H1 (cell line): ENCODE results near the gene MGST2. TPM values are rescaled to one million over a fixed set of nuclear protein-coding genes. Genes with fewer than 3 reads are reported as not detected.

Experiments used
- CTCF ChIA-PET: fragments of 300-600 bp; sonication (Branson Sonifier 250); formaldehyde crosslinking; loops from one replicate; lab custom pipeline; 2021; ENCODE audit not compliant: partially characterized antibody; lab: Charles Lee
- POLR2A ChIA-PET: fragments of 300-600 bp; sonication (Branson Sonifier 250); formaldehyde crosslinking; loops from one replicate; lab custom pipeline; 2021; ENCODE audit warnings: inconsistent platforms; ENCODE audit not compliant: partially characterized antibody; lab: Charles Lee
- DNase-seq, 2 experiments: peaks; one replicate each; pipeline versions ENCODE4 v3.0.0 to v3.0.0-alpha.2; 2010 to 2022; ENCODE audit warnings: low spot score in 2 of 2, low read depth in 1 of 2, mixed read lengths in 1 of 2
- FAIRE-seq: peaks from 2 replicates; lab custom pipeline; 2011; peaks lifted over from hg19 to GRCh38; lab: Jason Lieb, UNC
- H2AFZ ChIP-seq: 2 replicates; pipeline ENCODE4 v1.8.1; 2012; ENCODE audit warnings: low read length, inconsistent platforms
- H2AK5ac ChIP-seq: 2 replicates; pipeline ENCODE4 v1.6.1; 2013; ENCODE audit warnings: low read depth, low read length
- H2BK120ac ChIP-seq: replicated peaks from 2 replicates; pipeline ENCODE3; 2013; ENCODE audit warnings: low read depth, low read length, inconsistent platforms
- H2BK12ac ChIP-seq: 2 replicates; pipeline ENCODE4 v1.6.1; 2013; ENCODE audit warnings: low read depth, low read length
- H2BK15ac ChIP-seq: 2 replicates; pipeline ENCODE4 v1.6.1; 2013; ENCODE audit warnings: low read length
- H2BK20ac ChIP-seq: 2 replicates; pipeline ENCODE4 v1.6.1; 2013; ENCODE audit warnings: low read length
- H2BK5ac ChIP-seq: 2 replicates; pipeline ENCODE4 v1.6.1; 2013; ENCODE audit warnings: low read depth, low read length
- H3K14ac ChIP-seq: 2 replicates; pipeline ENCODE4 v1.6.1; 2013; ENCODE audit warnings: inconsistent platforms; ENCODE audit not compliant: insufficient read length
- H3K18ac ChIP-seq: 2 replicates; pipeline ENCODE4 v1.6.1; 2013; ENCODE audit warnings: low read length; ENCODE audit errors: extremely low read depth
- H3K23ac ChIP-seq: 2 replicates; pipeline ENCODE4 v1.6.1; 2013; ENCODE audit warnings: inconsistent platforms; ENCODE audit not compliant: insufficient read length
- H3K23me2 ChIP-seq: 2 replicates; pipeline ENCODE4 v1.6.1; 2013; ENCODE audit warnings: low read depth, low read length
- H3K27ac ChIP-seq: 2 replicates; pipeline ENCODE4 v1.6.1; 2011; ENCODE audit warnings: low read depth, low read length, inconsistent platforms
- H3K27me3 ChIP-seq, 4 experiments: replicated peaks in 1 of 4; 1 replicate in 1 of 4; 2 replicates in 3 of 4; pipeline versions ENCODE4 v1.6.1 to v1.8.1; 2011 to 2013; ENCODE audit warnings: low read length in 3 of 4, mild to moderate bottlenecking in 3 of 4, inconsistent platforms in 2 of 4, mixed read lengths in 2 of 4, moderate library complexity in 1 of 4; ENCODE audit not compliant: control insufficient read depth in 3 of 4, insufficient read depth in 3 of 4; ENCODE audit errors: extremely low read depth in 1 of 4
- H3K36me3 ChIP-seq, 4 experiments: 2 replicates each; pipeline versions ENCODE4 v1.6.1 to v1.8.1; 2011 to 2013; ENCODE audit warnings: mild to moderate bottlenecking in 4 of 4, low read length in 3 of 4, moderate library complexity in 2 of 4, control low read depth in 1 of 4, inconsistent platforms in 1 of 4; ENCODE audit not compliant: insufficient read depth in 4 of 4, control insufficient read depth in 2 of 4
- H3K4ac ChIP-seq: replicated peaks from 2 replicates; pipeline ENCODE3; 2013; ENCODE audit warnings: low read length, low read depth, mixed read lengths, inconsistent platforms; ENCODE audit not compliant: insufficient read length
- H3K4me1 ChIP-seq, 4 experiments: replicated peaks in 1 of 4; 1 replicate in 1 of 4; 2 replicates in 3 of 4; pipeline versions ENCODE4 v1.6.1 to v1.8.1; 2011 to 2013; ENCODE audit warnings: low read length in 3 of 4, inconsistent platforms in 2 of 4, mixed read lengths in 1 of 4; ENCODE audit not compliant: insufficient read depth in 4 of 4, control insufficient read depth in 3 of 4
- H3K4me2 ChIP-seq, 2 experiments: 2 replicates each; pipeline versions ENCODE4 v1.6.1 to v1.8.1; 2011 to 2013; ENCODE audit warnings: low read depth in 2 of 2, low read length in 2 of 2, control low read depth in 1 of 2, inconsistent platforms in 1 of 2, mild to moderate bottlenecking in 1 of 2; ENCODE audit not compliant: insufficient read depth in 1 of 2
- H3K4me3 ChIP-seq, 4 experiments: fragments of 200-600, 300-600 bp in 1 of 4; sonication (generic), shearing (Covaris generic), sonication (Bioruptor Twin) in 1 of 4; 2 replicates each; pipeline versions ENCODE4 v1.5.1 to v1.8.1; 2011 to 2016; ENCODE audit warnings: low read length in 4 of 4, low read depth in 3 of 4, control low read depth in 2 of 4, inconsistent platforms in 2 of 4, mild to moderate bottlenecking in 2 of 4, mixed read lengths in 1 of 4, moderate library complexity in 1 of 4; ENCODE audit not compliant: insufficient read depth in 2 of 4; ENCODE audit errors: extremely low read depth in 1 of 4
- H3K56ac ChIP-seq: replicated peaks from 2 replicates; pipeline ENCODE3; 2013; ENCODE audit warnings: low read depth, mild to moderate bottlenecking, mixed read lengths, low read length, inconsistent platforms; ENCODE audit not compliant: insufficient read length
- H3K79me1 ChIP-seq: 2 replicates; pipeline ENCODE4 v1.6.1; 2013; ENCODE audit warnings: low read depth, low read length, control low read depth
- H3K79me2 ChIP-seq, 2 experiments: 2 replicates each; pipeline versions ENCODE4 v1.6.1 to v1.8.1; 2012 to 2013; ENCODE audit warnings: low read length in 2 of 2, mild to moderate bottlenecking in 2 of 2, inconsistent platforms in 1 of 2; ENCODE audit not compliant: insufficient read depth in 2 of 2, control insufficient read depth in 1 of 2
- H3K9ac ChIP-seq, 4 experiments: replicated peaks in 1 of 4; 1 replicate in 1 of 4; 2 replicates in 3 of 4; pipeline versions ENCODE4 v1.6.1 to v1.8.1; 2011 to 2013; ENCODE audit warnings: low read depth in 3 of 4, low read length in 3 of 4, control low read depth in 2 of 4, mild to moderate bottlenecking in 2 of 4, moderate library complexity in 2 of 4, inconsistent platforms in 1 of 4; ENCODE audit errors: extremely low read depth in 1 of 4
- H3K9me3 ChIP-seq, 2 experiments: 2 replicates each; pipeline versions ENCODE4 v1.6.1 to v1.8.1; 2012 to 2013; ENCODE audit warnings: mild to moderate bottlenecking in 2 of 2, moderate library complexity in 2 of 2, control low read depth in 1 of 2, inconsistent platforms in 1 of 2, low read depth in 1 of 2, low read length in 1 of 2, mixed read lengths in 1 of 2; ENCODE audit not compliant: insufficient read depth in 2 of 2
- H4K20me1 ChIP-seq, 2 experiments: replicated peaks in 1 of 2; 2 replicates each; pipeline versions ENCODE3 to v1.8.1; 2011 to 2013; ENCODE audit warnings: inconsistent platforms in 2 of 2, low read length in 2 of 2, mild to moderate bottlenecking in 1 of 2; ENCODE audit not compliant: insufficient read depth in 2 of 2, control insufficient read depth in 1 of 2
- H4K5ac ChIP-seq: 2 replicates; pipeline ENCODE4 v1.6.1; 2013; ENCODE audit warnings: low read length, low read depth, mixed read lengths, inconsistent platforms; ENCODE audit not compliant: insufficient read length
- H4K8ac ChIP-seq: 2 replicates; pipeline ENCODE4 v1.8.0; 2013; ENCODE audit warnings: mild to moderate bottlenecking, moderate library complexity, low read length, inconsistent platforms; ENCODE audit not compliant: insufficient read depth; ENCODE audit errors: extremely low read depth
- H4K91ac ChIP-seq: replicated peaks from 2 replicates; pipeline ENCODE3; 2013; ENCODE audit warnings: low read length, mixed read lengths, inconsistent platforms; ENCODE audit not compliant: insufficient read length
- BCL11A ChIP-seq, 2 experiments: IDR thresholded peaks; one replicate each; pipeline ENCODE4 v1.6.1; 2011; ENCODE audit warnings: low read depth in 2 of 2, low read length in 2 of 2, mild to moderate bottlenecking in 2 of 2
- GABPA ChIP-seq: IDR thresholded peaks from 2 replicates; pipeline ENCODE4 v1.6.1; 2011; ENCODE audit warnings: mild to moderate bottlenecking, low read length, moderate library complexity, borderline replicate concordance; ENCODE audit not compliant: insufficient read depth
- JUND ChIP-seq: IDR thresholded peaks from 2 replicates; pipeline ENCODE4 v1.6.1; 2011; ENCODE audit warnings: mild to moderate bottlenecking, improper control_type of control experiment, low read length
- SAP30 ChIP-seq: fragments of 300-600 bp; sonication (generic); IDR thresholded peaks from 2 replicates; pipeline ENCODE4 v1.7.1; 2012; ENCODE audit warnings: low read length, moderate library complexity, mild to moderate bottlenecking, inconsistent platforms; ENCODE audit not compliant: insufficient read depth, insufficient replicate concordance
- SP4 ChIP-seq: IDR thresholded peaks from 2 replicates; pipeline ENCODE4 v1.6.1; 2012; ENCODE audit warnings: low read length, inconsistent platforms
- WGBS, 2 experiments: shearing (Covaris generic) in 1 of 2; methylation state at CpG; one replicate each; pipeline versions ENCODE4 v1.1.6 to v1.1.7; 2013 to 2015; ENCODE audit warnings: low lambda C conversion rate in 2 of 2, mixed read lengths in 2 of 2, inconsistent platforms in 1 of 2, low coverage in 1 of 2, missing lambda C conversion rate in 1 of 2; ENCODE audit not compliant: insufficient replicate concordance in 2 of 2, insufficient coverage in 1 of 2, insufficient read length in 1 of 2; ENCODE audit errors: extremely low coverage in 1 of 2, missing lambda C conversion rate in 1 of 2; 5-methylcytosine and 5-hydroxymethylcytosine counted together
- polyA plus RNA-seq, 7 experiments: library from polyadenylated mRNA; depleted of rRNA in 3 of 7; stranded (reverse) in 5 of 7; unstranded in 2 of 7; fragments of >200 nt in 5 of 7; fragments of 200-250 nt in 2 of 7; gene quantifications; 1 replicate in 5 of 7; 2 replicates in 1 of 7; 4 replicates in 1 of 7; pipeline versions ENCODE4 v1.2.1 to v1.2.3, GENCODE V29; 2011 to 2013; ENCODE audit warnings: missing spikeins in 2 of 7, mixed read lengths in 2 of 7
- total RNA-seq: library from RNA; stranded (reverse); fragmentation: NEBNext Ultra II Directional; extraction: Animal tissue kit (Norgen Biotek cat#: 25700); gene quantifications from 2 replicates; pipeline ENCODE4 v1.2.1, GENCODE V29; 2021

MGST2 gene
- total and polyA plus RNA-seq, 2 of the 8 experiments (the other 6 are each of a cell fraction or from before 2014, with no cell fraction given): 8.0 to 13.6 TPM

GRCh38 chr4:139711461-139711860, 45.8 kb downstream of the MGST2 start:
- Histone ChIP-seq H4K91ac (no peak overlapping the region), H3K9ac (no peak overlapping the region), H3K4ac (no peak overlapping the region), H3K79me1 (no peaks in the 10 kb centered on the region), H3K23ac (no peak overlapping the region), H4K8ac (no peak overlapping the region), H2BK5ac (no peak overlapping the region), H3K4me3 (no peak overlapping the region), H3K79me2 (no peaks in the 10 kb centered on the region), H3K36me3 (no peaks in the 10 kb centered on the region), H3K56ac (no peak overlapping the region), H2AK5ac (no peak overlapping the region), H3K23me2 (no peaks in the 10 kb centered on the region), H2BK12ac (no peak overlapping the region), H3K27me3 (peaks cover 10 to 39% (median 27%) of the 10 kb centered on the region in 4 experiments), H2BK20ac (no peak overlapping the region), H3K27ac (no peak overlapping the region), H3K14ac (no peak overlapping the region), H2BK15ac (no peak overlapping the region), H3K18ac (no peak overlapping the region), H3K9me3 (no peaks in the 10 kb centered on the region), H3K4me1 (no peaks in the 10 kb centered on the region), H2AFZ (no peak overlapping the region), H3K4me2 (no peak overlapping the region), H2BK120ac (no peak overlapping the region), H4K20me1 (no peaks in the 10 kb centered on the region), H4K5ac (no peak overlapping the region)
- WGBS, 2 experiments: 84% methylated on average over 4 of the region's 4 CpGs; no CpG with 5 or more reads in 1 of the 2 experiments
- no peak for DNase-seq
- POLR2A ChIA-PET: no interaction called here
- CTCF ChIA-PET: interaction anchor here (0.6 to 5.5 kb wide), 4 partner anchors 12 to 151 kb away, joined by 3 to 32 read pairs (median 3); no protein-coding TSS in a partner anchor
- TF ChIP-seq GABPA (no peak), BCL11A (IDR thresholded peaks at IDR 0.05; ENCODE audit: low read depth in 2 of 2, low read length in 2 of 2) (no peak), JUND (no peak), SAP30 (no peak), SP4 (no peak)
- no peak for FAIRE-seq
